ENCODE data around the gene ARL6IP5. TPM values are rescaled to one million over a fixed set of nuclear protein-coding genes. Genes with fewer than 3 reads are reported as not detected.

ARL6IP5 gene
- total and polyA plus RNA-seq, 2 donors: 60.8 to 156 TPM

DNA sequence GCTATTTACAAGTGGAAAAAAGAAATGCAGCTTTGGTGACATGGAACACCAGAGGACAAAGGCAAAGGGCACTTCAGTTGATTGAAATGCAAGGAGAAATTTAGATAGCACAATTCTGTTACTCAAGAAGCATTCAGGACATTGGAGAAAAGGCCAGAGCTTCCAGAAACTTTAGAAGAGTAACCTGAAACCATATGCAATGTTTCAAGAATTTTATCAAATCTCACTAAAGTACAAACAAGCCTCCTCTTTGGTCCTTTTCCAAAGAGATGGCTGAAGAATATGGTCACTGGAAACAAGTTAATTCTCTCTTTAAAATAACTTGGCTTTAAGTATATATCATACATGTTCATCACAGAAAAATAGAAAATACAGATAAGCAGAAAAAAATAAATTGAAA, 52.3 kb downstream of the ARL6IP5 start:
- no peaks in the 10 kb centered on the region for H3K4me1 ChIP-seq (ENCODE audit: insufficient read depth)
- H3K36me3 ChIP-seq (ENCODE audit: insufficient read depth): no peaks in the 10 kb centered on the region
- no peak for DNase-seq (ENCODE audit: extremely low spot score)
- no peak overlapping the region for H3K27ac ChIP-seq (ENCODE audit: low read depth)
- H3K4me3 ChIP-seq (ENCODE audit: low read depth, low read length): no peak overlapping the region

DNA sequence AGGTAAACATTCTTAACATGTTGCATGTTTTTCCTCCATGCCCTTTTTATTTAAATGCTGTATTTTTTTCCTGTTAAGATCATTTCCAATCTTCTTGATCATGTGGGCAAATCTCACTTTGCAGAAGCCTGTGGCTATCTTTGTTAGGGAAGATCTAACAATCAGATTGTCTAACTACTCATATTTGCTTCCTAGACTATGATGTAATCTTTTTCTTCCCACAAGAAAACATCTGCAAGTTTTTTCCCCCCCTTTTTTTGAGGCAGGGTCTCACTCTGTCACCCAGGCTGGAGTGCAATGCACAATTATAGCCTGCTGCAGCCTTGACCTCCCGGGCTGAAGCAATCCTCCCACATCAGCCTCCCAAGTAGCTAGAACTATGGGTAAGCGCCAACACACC, 52.7 kb downstream of the ARL6IP5 start:
- H3K36me3 ChIP-seq (ENCODE audit: insufficient read depth): no peaks in the 10 kb centered on the region
- DNase-seq (ENCODE audit: extremely low spot score): no peak
- 87% methylated on average over 2 of the region's 2 CpGs for WGBS
- no peak overlapping the region for H3K27ac ChIP-seq (ENCODE audit: low read depth)
- H3K4me3 ChIP-seq (ENCODE audit: low read depth, low read length): no peak overlapping the region
- no peaks in the 10 kb centered on the region for H3K4me1 ChIP-seq (ENCODE audit: insufficient read depth)

DNA sequence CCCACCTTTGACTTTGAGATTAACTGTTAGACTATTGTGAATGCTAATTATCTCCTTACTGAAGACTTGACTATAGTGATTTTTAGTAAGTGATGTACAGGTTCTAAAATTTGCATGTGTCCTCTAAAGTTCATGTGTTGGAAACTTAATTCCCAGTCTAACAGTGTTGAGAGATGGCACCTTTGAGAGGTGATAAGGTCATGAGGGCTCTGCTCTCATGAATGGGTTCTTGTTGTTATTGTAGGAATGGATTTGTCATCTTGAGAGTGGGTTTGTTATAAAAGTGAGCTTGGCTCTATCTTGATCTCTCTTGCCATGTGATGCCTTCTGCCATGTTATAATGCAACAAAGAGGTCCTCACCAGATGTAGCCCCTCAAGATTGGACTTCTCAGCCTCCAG, 56.6 kb downstream of the ARL6IP5 start:
- no peaks in the 10 kb centered on the region for H3K4me1 ChIP-seq (ENCODE audit: insufficient read depth)
- H3K4me3 ChIP-seq (ENCODE audit: low read depth, low read length): no peak overlapping the region
- no peak for DNase-seq (ENCODE audit: extremely low spot score)
- H3K36me3 ChIP-seq (ENCODE audit: insufficient read depth): no peaks in the 10 kb centered on the region
- H3K27ac ChIP-seq (ENCODE audit: low read depth): no peak overlapping the region

DNA sequence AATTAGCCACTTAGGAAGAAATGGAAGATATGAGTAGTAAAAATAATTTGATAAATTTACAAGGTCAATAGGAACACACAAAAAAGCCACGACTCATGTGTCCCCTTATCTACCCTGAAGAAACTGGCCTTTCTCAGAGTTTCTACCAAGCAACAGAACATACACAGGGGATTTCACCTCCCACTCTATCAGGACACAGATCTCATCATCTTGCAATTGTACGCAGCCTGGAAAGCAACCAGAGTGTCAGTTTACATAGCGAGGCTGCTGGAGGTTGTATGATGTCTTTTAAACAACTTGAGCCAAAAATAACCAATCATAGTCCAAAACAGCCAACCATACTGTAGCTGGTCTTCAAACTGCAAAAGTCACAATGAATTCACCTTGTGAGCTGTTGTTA, 57.4 kb downstream of the ARL6IP5 start:
- WGBS: 20% methylated on average over 3 of the region's 3 CpGs
- H3K36me3 ChIP-seq (ENCODE audit: insufficient read depth): no peaks in the 10 kb centered on the region
- DNase-seq (ENCODE audit: extremely low spot score): no peak
- no peak overlapping the region for H3K4me3 ChIP-seq (ENCODE audit: low read depth, low read length)
- no peaks in the 10 kb centered on the region for H3K4me1 ChIP-seq (ENCODE audit: insufficient read depth)
- no peak overlapping the region for H3K27ac ChIP-seq (ENCODE audit: low read depth)

DNA sequence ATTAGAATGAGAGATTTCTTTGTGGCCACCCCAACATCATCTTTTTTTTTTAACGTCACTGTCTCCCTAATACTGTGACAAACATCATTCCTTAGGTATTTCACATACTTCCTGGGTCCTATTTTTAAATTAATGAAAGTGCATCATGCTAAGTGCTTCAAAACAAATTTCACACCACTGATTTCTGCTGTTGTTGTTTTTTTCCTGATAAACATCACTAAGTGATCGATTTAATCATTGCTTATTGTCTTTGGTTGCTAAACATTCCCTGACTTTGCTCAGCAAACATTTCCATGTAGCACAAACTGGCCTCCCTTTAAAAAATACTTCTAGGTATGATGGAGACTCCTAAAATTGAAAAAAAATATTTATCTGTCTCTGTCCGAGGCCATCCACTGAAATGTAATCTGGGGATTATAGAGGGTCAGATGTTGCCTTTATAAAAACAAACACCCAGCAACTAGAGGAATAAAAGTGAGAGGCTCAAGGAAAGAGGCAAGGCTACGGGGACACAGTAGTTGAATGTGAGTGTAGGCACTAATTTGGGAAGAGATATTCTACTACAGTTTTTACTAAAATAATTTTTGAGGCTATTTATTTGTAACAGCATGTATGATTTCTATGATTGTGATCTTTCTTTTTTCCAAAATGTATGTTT, 58.2 kb downstream of the ARL6IP5 start:
- H3K4me3 ChIP-seq (ENCODE audit: low read depth, low read length): no peak overlapping the region
- no peak for DNase-seq (ENCODE audit: extremely low spot score)
- H3K27ac ChIP-seq (ENCODE audit: low read depth): no peak overlapping the region
- H3K4me1 ChIP-seq (ENCODE audit: insufficient read depth): no peaks in the 10 kb centered on the region
- 58% methylated on average over 4 of the region's 4 CpGs for WGBS
- no peaks in the 10 kb centered on the region for H3K36me3 ChIP-seq (ENCODE audit: insufficient read depth)

DNA sequence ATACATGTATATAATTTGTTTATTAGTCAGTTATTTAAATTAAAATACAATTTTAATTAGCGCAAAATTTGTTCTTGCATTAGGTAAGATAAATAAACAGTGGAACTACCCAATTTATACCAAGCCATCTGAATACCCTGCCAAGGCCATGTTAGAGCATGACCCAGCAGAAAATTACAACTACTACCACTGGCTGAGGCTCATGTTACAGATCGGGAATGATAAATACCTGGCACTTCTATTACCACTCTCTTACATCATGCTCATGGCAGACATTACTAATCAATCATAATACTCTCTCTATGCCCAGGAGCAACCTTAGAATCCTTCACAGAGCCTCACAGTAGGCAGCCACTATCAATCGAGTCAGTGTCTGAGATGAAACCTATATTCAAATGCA, 58.9 kb downstream of the ARL6IP5 start:
- WGBS: 89% methylated on average over 3 of the region's 3 CpGs
- Histone ChIP-seq H3K4me3 (ENCODE audit: low read depth, low read length) (no peak overlapping the region), H3K27ac (ENCODE audit: low read depth) (no peak overlapping the region), H3K36me3 (ENCODE audit: insufficient read depth) (no peaks in the 10 kb centered on the region), H3K4me1 (ENCODE audit: insufficient read depth) (no peaks in the 10 kb centered on the region)
- no peak for DNase-seq (ENCODE audit: extremely low spot score)

DNA sequence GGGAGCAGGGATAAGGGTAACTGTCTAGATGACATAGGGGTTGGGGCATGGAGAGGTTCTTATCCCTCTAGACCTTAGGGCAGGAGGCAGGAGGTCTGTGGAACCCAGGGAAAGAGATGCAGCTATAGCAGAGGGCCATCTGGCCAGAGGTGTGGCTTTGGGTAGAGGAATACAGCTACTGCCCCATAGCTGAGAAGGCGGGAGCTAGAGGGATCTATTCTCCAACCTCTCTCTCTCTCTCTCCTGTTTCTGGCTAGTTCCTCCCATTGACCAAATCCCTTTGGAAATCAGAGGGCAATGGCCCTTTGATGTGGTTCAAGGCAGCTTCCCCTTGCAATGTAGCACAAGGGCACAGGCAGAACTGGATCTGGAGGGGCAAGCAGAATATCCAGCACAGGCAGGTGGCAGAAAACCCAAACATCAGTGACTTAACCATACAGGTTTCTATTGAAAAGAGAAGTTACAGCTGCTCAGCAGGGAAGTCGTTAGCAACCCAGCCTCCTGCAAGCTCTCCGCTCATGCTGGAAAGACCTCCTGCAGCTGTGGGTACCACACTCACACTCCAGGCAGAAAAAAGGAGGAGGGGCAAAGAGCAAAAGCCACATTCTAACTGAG, 60.0 kb downstream of the ARL6IP5 start:
- WGBS: 68% methylated on average over 3 of the region's 3 CpGs
- no peak for DNase-seq (ENCODE audit: extremely low spot score)
- Histone ChIP-seq H3K36me3 (ENCODE audit: insufficient read depth) (no peaks in the 10 kb centered on the region), H3K4me1 (ENCODE audit: insufficient read depth) (no peaks in the 10 kb centered on the region), H3K4me3 (ENCODE audit: low read depth, low read length) (no peak overlapping the region), H3K27ac (ENCODE audit: low read depth) (no peak overlapping the region)

DNA sequence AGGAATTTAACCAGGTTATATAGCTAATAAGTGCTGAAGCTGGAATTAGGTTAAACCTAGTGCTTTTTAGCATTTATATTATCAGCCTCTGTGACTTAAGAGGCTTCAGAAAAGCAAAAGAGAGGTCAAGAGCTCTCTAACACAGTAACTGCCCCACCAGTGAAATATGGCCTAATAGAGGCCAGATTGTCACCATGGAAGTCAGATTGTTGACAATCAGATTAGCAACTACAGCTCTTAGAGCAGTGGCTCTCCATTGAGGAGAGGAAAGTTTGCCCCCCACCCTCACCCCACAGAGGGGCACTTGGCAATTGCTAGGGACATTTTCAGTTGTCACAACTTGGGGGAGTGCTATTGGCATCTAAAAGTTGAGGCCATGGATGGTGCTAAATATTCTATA, 61.0 kb downstream of the ARL6IP5 start:
- Histone ChIP-seq H3K4me3 (ENCODE audit: low read depth, low read length) (no peak overlapping the region), H3K27ac (ENCODE audit: low read depth) (no peak overlapping the region), H3K4me1 (ENCODE audit: insufficient read depth) (no peaks in the 10 kb centered on the region), H3K36me3 (ENCODE audit: insufficient read depth) (no peaks in the 10 kb centered on the region)
- no peak for DNase-seq (ENCODE audit: extremely low spot score)

DNA sequence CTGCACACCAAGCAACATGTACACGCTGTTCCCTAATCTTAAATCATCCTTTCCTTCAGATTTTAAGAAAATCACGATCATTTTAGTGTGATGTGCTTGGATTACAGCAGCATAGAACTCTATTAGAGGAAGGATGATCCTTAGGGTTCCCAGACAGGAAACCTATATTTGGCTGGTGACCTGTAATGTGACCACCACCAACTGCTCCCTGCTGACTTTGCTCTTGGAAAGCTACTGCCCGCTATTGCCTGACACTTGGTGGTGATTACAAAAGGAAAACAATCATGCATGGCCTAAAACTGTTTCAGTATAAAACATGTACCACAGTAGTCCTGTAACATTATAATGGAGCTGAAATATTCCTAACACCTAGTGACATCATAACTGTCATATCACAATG, 64.8 kb downstream of the ARL6IP5 start:
- Histone ChIP-seq H3K4me3 (ENCODE audit: low read depth, low read length) (no peak overlapping the region), H3K4me1 (ENCODE audit: insufficient read depth) (no peaks in the 10 kb centered on the region), H3K36me3 (ENCODE audit: insufficient read depth) (no peaks in the 10 kb centered on the region), H3K27ac (ENCODE audit: low read depth) (no peak overlapping the region)
- 90% methylated on average over 3 of the region's 3 CpGs for WGBS
- DNase-seq (ENCODE audit: extremely low spot score): no peak

Small RNA genes lying within 50 kb of the gene (small RNA-seq; reads per million reads assigned to genes)
- gene MIR3136: not detected

Other genes with a start within 250 kb of the ARL6IP5 start
- gene TAFA4, start 152.4 kb upstream of the ARL6IP5 start, total RNA-seq: not detected
- gene TAFA4, start 152.4 kb upstream of the ARL6IP5 start, polyA plus RNA-seq: 0.23 TPM
- 71.1 TPM for gene EOGT, start 71.3 kb upstream of the ARL6IP5 start, total RNA-seq
- 25.2 TPM for gene EOGT, start 71.3 kb upstream of the ARL6IP5 start, polyA plus RNA-seq
- 68.4 TPM for gene TMF1, start 32.6 kb upstream of the ARL6IP5 start, total RNA-seq
- 18.7 TPM for gene TMF1, start 32.6 kb upstream of the ARL6IP5 start, polyA plus RNA-seq
- gene UBA3, start 4.6 kb upstream of the ARL6IP5 start, total RNA-seq: 100 TPM
- 40.0 TPM for gene UBA3, start 4.6 kb upstream of the ARL6IP5 start, polyA plus RNA-seq
- gene LMOD3, start 37.7 kb downstream of the ARL6IP5 start, total RNA-seq: 3.0 TPM
- gene LMOD3, start 37.7 kb downstream of the ARL6IP5 start, polyA plus RNA-seq: 0.65 TPM